GM18858 (cell line): ENCODE results near the gene USP22.
"Not testable (repeated sequence)": the region's sequence is repeated elsewhere in the genome, so short reads cannot be mapped to it uniquely, and the experiment has no call there.

Experiments
- ATAC-seq: cut with Tn5 transposase; IDR thresholded peaks from one replicate; pipeline ENCODE4 v1.9.1; 2021; ENCODE audit not compliant: unreplicated experiment

The USP22 gene

GRCh38 chr17:20989991-20990855 lies 52.6 kb downstream of the USP22 start:
- no peak for ATAC-seq

GRCh38 chr17:20989481-20989880 lies 53.3 kb downstream of the USP22 start:
- no peak for ATAC-seq

GRCh38 chr17:20988896-20989295 lies 53.9 kb downstream of the USP22 start:
- no peak for ATAC-seq

GRCh38 chr17:20988001-20988636 lies 54.7 kb downstream of the USP22 start:
- ATAC-seq, result no peak

GRCh38 chr17:20987511-20987910 lies 55.3 kb downstream of the USP22 start:
- ATAC-seq, result no peak

GRCh38 chr17:20986767-20987510 lies 55.9 kb downstream of the USP22 start:
- ATAC-seq, result no peak

GRCh38 chr17:20983359-20983637 lies 59.5 kb downstream of the USP22 start:
- no peak for ATAC-seq

- no peak for ATAC-seq
These were observed 60.0 kb downstream of the USP22 start for GRCh38 chr17:20982589-20983358.

- ATAC-seq, result no peak
These were observed 61.5 kb downstream of the USP22 start for GRCh38 chr17:20981046-20981920.

- no peak for ATAC-seq
These were observed 63.1 kb downstream of the USP22 start for GRCh38 chr17:20979792-20980083.

- not testable (repeated sequence) for ATAC-seq
These were observed 63.6 kb downstream of the USP22 start for GRCh38 chr17:20979007-20979791.

GRCh38 chr17:20977609-20978253 lies 65.1 kb downstream of the USP22 start:
- not testable (repeated sequence) for ATAC-seq

GRCh38 chr17:20975566-20975965 lies 67.2 kb downstream of the USP22 start:
- no peak for ATAC-seq

GRCh38 chr17:20970329-20970728 lies 72.5 kb downstream of the USP22 start:
- no peak for ATAC-seq

- ATAC-seq, result no peak
These were observed 73.7 kb downstream of the USP22 start for GRCh38 chr17:20968913-20969616.

- no peak for ATAC-seq
These were observed 75.0 kb downstream of the USP22 start for GRCh38 chr17:20967776-20968175.

GRCh38 chr17:20966870-20967269 lies 75.9 kb downstream of the USP22 start:
- ATAC-seq, result no peak

- no peak for ATAC-seq
These were observed 77.3 kb downstream of the USP22 start for GRCh38 chr17:20965492-20965891.

GRCh38 chr17:20961586-20961985 lies 81.2 kb downstream of the USP22 start:
- no peak for ATAC-seq
